HG02623 (cell line): ENCODE results near the gene EIF2B2.

ENCODE experiments used
- ATAC-seq: cut with Tn5 transposase; IDR thresholded peaks from one replicate; pipeline ENCODE4 v1.9.1; 2021; ENCODE audit warnings: moderate library complexity; ENCODE audit not compliant: unreplicated experiment

Gene EIF2B2

DNA sequence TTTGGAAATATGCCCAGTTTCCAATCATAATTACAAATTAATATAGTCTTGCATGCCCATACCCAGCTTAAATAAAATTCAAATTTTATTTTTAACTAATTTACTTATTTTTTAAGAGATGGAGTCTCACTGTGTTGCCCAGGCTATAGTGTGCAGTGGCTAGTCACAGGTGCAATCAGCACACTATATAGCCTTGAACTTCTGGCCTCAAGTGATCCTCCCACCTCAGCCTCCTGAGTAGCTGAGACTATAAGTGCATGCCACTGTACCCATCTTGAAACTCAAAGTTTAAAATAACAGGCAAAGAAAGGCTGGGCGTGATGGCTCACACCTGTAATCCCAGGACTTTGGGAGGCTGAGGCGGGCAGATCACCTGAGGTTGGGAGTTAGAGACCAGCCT, 38.2 kb downstream of the EIF2B2 start:
- ATAC-seq, result no peak

DNA sequence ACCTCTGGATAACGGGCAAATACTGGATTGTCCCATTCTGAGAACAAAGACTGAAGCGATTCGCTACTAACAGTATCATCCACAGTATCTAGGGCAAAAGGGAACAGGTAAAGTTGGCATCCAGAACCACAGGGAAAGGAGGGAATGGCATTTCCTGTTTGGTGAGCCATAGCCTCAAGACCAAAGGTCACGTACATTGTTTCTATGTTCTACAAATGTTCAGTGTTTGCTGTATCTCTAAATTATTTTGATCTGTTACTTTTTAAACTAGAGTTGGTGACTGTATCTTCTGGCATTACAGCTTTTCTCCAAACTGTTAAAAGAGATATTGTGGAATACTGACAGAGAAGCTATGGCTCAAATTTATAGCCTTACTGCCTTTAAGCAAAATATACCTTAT, 38.9 kb downstream of the EIF2B2 start:
- ATAC-seq, result no peak

DNA sequence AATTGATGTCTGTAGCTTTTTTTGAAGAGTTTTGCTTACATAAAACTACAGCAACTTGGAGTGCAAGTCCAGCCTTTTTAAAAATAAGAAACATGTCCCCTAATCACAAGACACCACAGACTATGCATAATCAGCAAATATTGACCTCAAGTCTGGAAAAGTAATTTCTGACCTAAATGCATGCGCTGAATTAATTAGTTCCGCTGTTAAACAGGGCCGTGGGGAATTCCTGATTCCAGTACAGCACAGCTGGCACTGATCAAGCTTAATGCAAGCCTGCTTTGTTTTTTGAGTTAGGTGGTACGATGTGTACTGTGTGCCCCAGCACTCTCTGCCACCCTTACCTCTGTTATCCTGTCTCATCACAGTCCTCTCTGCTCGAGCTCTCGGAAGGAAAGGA, 39.3 kb downstream of the EIF2B2 start:
- no peak for ATAC-seq

DNA sequence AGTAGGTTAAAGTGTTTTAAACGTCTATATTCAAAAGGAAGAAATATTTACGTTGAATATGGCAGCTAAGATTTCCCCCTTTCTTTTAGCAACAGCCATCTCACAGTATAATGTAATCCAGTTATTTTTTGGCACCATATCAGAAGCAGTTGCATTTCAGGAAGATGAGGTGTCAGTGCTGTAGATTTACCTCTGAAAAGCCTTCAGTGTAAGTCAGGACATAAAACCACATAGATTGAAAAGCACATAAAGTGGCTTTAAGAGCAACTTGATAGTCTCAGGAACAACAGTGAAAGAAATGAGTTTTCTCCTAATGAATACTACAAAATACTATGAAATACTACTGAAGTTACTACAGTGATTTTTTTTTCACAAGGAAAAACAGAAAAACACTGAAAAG, 41.6 kb downstream of the EIF2B2 start:
- no peak for ATAC-seq

DNA sequence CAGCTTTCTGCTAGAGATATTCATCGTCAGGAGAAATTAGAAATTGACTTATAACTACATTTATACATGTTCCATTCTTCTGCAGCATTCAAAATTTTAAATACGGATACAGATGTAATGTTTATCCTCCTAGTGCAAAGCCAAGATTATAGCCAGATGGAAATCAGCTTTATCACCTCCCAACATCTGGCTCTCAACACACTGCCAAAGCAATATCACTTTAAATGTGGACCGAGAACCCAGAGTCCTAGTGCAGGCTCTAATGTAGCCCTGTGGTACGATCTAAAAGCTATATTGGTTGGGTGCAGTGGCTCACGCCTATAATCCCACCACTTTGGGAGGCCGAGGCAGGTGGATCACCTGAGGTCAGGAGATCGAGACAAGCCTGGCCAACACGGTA, 42.0 kb downstream of the EIF2B2 start:
- ATAC-seq, result no peak

DNA sequence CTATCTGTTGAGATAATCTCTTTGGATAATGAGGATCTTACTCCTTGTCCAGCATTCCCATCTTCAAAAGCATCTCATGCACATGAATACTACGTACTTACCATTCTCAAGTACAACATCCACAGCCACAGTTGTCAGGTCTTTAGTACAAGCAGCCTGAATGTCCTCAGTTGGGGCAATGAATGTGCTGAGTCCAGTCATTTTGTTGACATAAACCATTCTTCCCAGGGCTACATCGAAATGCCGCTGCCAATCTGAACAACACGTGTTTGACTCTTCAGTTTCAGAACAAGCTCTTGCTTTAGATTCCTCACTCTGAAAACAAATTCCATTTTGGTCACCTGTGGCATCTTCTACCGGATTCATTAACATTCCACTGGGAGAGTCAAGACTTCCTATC, 43.6 kb downstream of the EIF2B2 start:
- ATAC-seq, result no peak

DNA sequence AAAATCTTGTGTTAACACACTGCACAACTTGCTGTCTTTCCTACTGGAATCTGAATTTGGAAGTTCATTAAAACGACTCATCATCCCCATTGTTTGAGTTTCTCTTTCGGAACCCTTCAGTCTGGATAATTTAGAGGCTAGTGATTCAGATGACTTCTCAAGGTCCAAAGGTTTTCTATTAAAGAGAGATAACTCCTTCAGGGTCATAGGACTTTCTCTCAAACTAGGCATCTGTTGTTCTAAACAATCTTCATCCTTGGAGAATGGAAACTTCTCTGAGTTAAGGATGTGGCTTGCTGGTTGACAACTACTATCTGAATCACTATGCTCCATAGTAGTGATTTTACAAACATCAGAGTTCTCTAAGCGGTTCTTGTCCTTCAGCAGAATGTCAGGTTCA, 44.2 kb downstream of the EIF2B2 start:
- no peak for ATAC-seq

DNA sequence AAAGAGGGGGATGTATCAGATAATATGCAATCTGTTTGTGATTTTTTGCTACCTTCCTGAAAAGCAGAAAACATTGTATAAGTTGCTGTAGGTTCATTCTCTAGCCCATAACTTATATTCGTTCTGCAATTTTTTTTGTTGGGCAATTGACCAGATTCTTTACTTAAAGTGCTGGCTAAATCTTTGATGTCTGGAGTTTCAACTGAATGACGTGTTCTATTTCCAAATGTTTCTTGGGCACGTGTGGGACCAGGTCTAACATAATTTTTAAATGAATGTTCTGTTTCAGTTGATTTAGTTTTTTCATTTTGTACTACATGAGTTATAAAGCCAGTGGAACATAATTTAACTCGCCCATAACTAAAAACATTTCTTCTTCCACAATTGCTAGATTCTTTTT, 44.8 kb downstream of the EIF2B2 start:
- no peak for ATAC-seq

DNA sequence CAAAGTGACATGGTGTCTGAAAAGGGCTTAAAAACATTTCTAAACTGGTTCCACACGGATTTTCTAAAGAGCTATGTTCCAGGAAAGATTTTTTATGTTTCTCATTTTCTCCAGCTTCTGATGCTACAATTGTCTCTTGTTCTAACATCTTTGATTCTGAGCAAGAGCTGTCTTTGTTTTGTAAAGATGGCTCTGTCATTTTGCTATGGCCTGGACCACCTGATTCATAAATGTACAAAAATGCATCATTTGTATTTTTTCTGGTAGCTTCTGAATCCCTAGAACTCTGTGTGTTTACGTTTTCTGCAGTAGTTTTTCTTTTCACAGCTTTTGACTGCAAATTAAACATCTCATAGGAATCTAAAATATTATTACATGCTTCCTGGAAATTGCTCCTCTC, 45.4 kb downstream of the EIF2B2 start:
- no peak for ATAC-seq

DNA sequence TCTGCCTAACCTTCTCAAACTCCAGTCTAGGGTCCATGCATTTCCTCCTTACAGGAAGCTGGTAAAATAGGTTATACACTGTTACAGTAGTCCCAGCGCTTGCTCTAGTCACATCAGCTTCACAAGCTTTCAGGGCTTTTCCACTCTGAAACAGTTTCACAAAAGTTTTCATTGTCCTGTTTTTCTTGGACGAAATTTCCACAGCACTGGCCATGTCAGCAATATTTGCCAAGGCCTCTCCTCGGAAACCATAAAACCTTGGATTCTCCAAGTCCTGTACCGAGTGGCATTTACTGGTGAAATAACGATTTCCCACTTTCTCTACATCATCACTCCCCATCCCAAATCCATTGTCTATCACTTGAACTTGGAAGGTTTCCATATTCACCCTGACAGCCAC, 46.4 kb downstream of the EIF2B2 start:
- ATAC-seq, result no peak

DNA sequence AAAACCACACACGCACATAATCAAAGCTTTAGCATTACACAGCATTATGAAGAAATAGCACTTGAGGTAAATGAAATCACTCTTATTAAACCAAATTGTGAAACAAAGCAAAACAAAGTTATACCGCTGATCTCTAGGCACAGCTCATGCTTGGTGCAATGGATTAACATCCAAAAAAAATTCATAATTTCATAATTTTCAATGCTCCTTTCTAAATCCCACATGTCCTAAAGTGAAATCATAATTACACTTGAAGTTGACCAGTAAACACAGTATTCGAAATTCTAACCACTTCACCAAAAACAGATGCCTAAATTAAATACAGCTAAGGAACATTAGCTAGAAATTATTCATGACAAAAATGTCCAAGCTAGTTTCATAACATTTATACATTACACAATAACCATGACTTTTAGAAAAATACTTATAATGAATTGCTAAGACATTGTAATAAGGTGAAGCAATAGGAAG, 47.0 kb downstream of the EIF2B2 start:
- ATAC-seq, result no peak

DNA sequence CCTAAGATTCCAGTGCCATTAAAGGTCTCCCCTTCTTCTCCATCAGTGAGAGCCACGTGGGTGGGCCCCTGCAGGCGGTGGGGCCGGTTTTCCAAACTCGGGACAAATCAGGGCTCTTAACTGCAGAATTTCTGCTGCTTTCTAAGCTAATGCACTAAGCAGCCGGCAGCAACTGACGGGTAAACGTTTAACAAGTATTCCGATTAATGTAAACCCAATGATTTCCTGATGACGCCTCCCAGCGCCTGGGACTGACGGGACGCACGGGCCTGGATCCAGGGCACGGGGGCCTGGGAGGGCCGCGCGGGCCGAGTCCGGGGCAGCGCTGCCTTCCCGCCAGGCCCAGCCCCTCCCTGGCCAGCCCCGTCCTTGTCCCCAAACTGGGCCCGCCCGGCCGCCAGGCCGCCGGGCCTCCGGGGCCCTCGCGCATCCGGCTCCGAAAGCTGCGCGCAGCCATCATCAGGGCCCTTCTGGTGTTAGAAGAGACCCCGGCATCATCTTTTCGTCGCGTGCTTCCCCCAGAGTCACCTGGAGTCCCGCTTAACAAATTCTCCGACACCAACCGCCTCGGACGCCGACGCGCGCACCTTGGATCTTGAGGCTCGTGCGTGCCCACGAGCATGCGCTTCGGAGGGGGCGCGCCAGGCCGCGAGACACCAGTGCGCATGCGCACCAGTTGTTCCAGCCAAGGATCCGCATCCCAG, 48.3 kb downstream of the EIF2B2 start, which contains the start of gene MLH3:
TSS of gene MLH3 (minus strand) at position 616 of the 704 bp plus-strand sequence. CDS start 1,812 bp downstream, outside the sequence.
- peak; percentile 77 for ATAC-seq

DNA sequence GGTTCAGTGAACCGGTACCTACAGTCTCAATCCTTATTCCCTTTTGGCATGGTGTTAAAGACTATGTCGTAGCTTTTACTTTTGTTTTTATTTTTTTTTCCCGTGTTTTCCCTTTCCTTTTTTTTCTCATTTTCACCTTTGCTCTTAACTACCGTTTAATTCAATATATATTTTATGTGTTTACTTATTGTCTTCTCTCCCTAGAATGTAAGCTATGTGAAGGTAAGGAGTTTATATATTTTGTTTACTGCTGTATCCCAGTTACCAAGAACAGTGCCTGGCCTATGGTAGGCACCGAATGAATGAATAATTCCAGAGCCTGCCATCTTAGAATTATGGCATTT, 48.8 kb downstream of the EIF2B2 start:
- ATAC-seq, result no peak

DNA sequence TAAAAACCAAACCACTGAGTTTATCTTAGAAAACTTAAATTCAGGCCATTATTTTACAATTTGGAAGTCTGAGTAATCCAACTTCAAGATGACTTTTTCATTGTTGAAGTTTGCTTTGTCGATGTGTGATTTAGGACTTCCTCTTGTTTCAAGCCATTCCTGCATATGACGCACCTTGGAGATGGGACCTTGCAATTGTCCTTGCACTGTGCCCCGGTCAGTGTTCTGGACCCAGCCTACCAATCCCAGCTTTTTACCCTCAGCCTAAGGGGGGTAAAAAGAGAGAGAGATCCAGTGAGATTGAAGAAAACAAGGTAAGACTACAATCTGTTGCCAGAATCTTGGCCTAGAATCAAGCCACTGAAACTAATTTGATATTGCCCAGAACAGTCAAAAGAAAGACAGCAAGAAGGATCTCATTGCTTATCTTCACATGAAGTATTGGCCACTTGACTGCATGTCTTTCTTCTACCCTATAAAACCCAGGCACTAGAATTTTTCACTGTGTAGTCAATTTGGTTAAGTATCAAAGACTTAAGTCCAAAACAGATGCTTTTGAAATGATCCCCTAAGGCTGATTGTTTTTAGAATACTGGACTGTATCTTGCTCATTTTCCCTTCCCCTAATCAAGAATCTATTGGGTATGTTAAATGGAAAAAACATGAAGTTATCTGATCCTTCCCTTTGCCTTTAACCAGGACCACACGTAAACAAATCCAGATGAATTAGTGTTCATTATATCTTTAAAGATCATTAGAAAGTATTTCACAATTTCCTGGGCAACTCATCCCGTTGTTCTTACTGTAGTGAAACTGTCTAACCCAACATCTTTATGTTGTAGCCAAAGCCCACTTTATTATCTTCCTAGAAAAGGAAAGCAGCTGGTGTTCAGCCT, 50.9 kb downstream of the EIF2B2 start:
- ATAC-seq, result no peak

DNA sequence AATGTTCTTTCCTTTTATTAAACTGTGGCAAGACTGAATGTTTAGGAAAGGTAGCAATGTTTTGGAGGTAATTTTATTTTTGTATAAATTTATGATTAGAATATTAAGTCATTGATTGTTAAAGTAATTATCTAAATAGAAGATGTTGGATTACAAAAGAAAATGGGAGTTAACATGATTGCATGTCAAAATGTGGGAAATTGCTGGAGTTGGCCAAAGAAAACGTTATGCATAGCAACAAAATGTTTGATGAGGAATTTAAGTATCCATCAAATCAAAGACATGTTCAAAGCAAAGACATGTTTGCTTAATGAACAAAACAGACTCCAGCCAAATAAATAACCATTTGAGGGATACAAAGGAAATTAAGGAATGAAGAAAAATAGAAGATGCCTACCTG, 51.7 kb downstream of the EIF2B2 start:
- ATAC-seq, result no peak

DNA sequence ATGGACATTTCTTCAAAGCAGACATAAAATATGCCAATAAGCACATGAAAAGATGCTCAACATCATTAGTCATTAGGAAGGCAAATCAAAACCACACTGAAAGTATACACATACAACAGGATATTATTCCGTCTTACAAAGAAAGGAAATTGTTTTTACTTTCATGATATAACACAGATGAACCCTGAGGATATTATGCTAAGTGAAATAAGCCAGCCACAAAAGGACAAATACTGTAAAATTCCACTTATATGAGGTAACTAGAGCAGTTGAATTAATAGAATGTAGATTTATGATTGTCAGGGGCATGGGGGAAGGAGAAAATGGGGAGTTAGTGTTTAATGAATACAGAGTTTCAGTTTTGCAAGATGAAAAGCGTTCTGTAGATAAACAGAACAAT, 56.9 kb downstream of the EIF2B2 start:
- no peak for ATAC-seq

DNA sequence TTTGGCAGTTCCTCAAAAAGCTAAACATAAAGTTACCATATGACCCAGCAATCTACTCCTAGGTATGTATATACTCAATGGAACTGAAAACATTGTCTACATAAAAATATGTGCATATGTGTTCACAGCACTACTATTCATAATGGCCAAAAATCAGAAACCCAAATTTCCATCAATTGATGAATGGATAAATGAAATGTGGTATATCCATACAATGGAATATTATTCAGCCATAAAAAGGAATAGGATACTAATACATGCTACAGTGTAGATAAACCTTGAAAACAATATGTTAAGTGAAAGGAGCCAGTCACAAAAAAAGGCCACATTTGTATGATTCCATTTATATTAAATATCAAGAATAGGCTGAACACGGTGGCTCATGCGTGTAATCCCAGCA, 57.7 kb downstream of the EIF2B2 start:
- ATAC-seq, result no peak
